HepG2 (cell line): Measurements from ENCODE around the gene LCN1. TPM values are rescaled to one million over a fixed set of nuclear protein-coding genes. Genes with fewer than 3 reads are reported as not detected.
A peak's percentile ranks its signal among the peaks of the same experiment; 100 is the strongest.

Experiments used
- CEBPG ChIP-seq: IDR thresholded peaks from 2 replicates; pipeline ENCODE4 v1.6.1; 2016
- GTF3A ChIP-seq: sonication (generic); formaldehyde crosslinking; conservative IDR thresholded peaks from 2 replicates; pipeline ENCODE4 v1.4.0; 2020; ENCODE audit warnings: mild to moderate bottlenecking, missing genetic modification reagents
- NR2F6 ChIP-seq, 2 experiments: IDR thresholded peaks; 2 replicates each; pipeline ENCODE4 v1.6.1; 2016; ENCODE audit warnings: antibody characterized with exemption in 1 of 2, mild to moderate bottlenecking in 1 of 2
- RARA ChIP-seq: IDR thresholded peaks from 2 replicates; pipeline ENCODE4 v1.6.1; 2016; ENCODE audit warnings: missing genetic modification reagents, missing compliant biosample characterization
- RBFOX2 ChIP-seq: fragments of 200-400 bp; formaldehyde crosslinking; IDR thresholded peaks from 2 replicates; pipeline ENCODE4 v1.6.1; 2017; ENCODE audit warnings: low read depth, mild to moderate bottlenecking, low read length
- SMAD1 ChIP-seq: sonication (generic); formaldehyde crosslinking; IDR thresholded peaks from 2 replicates; pipeline ENCODE4 v1.4.0; 2020; ENCODE audit warnings: missing genetic modification reagents, low read depth, mild to moderate bottlenecking, borderline replicate concordance
- TAF15 ChIP-seq: fragments of 200-400 bp; formaldehyde crosslinking; IDR thresholded peaks from one replicate; pipeline ENCODE4 v1.6.1; 2018; ENCODE audit warnings: mild to moderate bottlenecking, low read depth, low read length; ENCODE audit not compliant: poor library complexity, severe bottlenecking
- TP53 ChIP-seq: sonication (generic); formaldehyde crosslinking; conservative IDR thresholded peaks from 2 replicates; pipeline ENCODE4 v1.4.0; 2020; ENCODE audit warnings: missing genetic modification reagents
- ZBTB38 ChIP-seq: sonication (generic); formaldehyde crosslinking; IDR thresholded peaks from 2 replicates; pipeline ENCODE4 v1.5.1; 2020; ENCODE audit warnings: mild to moderate bottlenecking, missing genetic modification reagents
- ZFP37 ChIP-seq: sonication (generic); formaldehyde crosslinking; IDR thresholded peaks from 2 replicates; pipeline ENCODE4 v1.4.0; 2020; ENCODE audit warnings: missing genetic modification reagents, borderline replicate concordance
- ZMAT3 ChIP-seq: sonication (generic); formaldehyde crosslinking; conservative IDR thresholded peaks from 2 replicates; pipeline ENCODE4 v1.7.0; 2021; ENCODE audit warnings: missing genetic modification reagents
- ZNF121 ChIP-seq: sonication (generic); formaldehyde crosslinking; IDR thresholded peaks from 2 replicates; pipeline ENCODE4 v1.5.0; 2020; ENCODE audit warnings: mild to moderate bottlenecking, missing genetic modification reagents
- ZNF292 ChIP-seq: sonication (generic); formaldehyde crosslinking; IDR thresholded peaks from 2 replicates; pipeline ENCODE4 v1.8.1; 2022; ENCODE audit warnings: mild to moderate bottlenecking, low read depth, missing genetic modification reagents, borderline replicate concordance
- ZNF33A ChIP-seq: sonication (generic); formaldehyde crosslinking; IDR thresholded peaks from 2 replicates; pipeline ENCODE4 v1.5.1; 2020; ENCODE audit warnings: missing genetic modification reagents, mild to moderate bottlenecking, moderate library complexity, borderline replicate concordance
- ZNF782 ChIP-seq: sonication (generic); formaldehyde crosslinking; IDR thresholded peaks from 2 replicates; pipeline ENCODE4 v1.4.0; 2020; ENCODE audit warnings: missing genetic modification reagents, mild to moderate bottlenecking, borderline replicate concordance
- ZNF792 ChIP-seq: IDR thresholded peaks from 2 replicates; pipeline ENCODE4 v1.6.1; 2016
- ZNF839 ChIP-seq: sonication (generic); formaldehyde crosslinking; IDR thresholded peaks from 2 replicates; pipeline ENCODE4 v1.4.0; 2020; ENCODE audit warnings: missing genetic modification reagents, mild to moderate bottlenecking, borderline replicate concordance
- ZNF891 ChIP-seq: sonication (generic); formaldehyde crosslinking; IDR thresholded peaks from 2 replicates; pipeline ENCODE4 v1.5.0; 2020; ENCODE audit warnings: mild to moderate bottlenecking, missing genetic modification reagents
- polyA plus RNA-seq, 8 experiments: library from polyadenylated mRNA; depleted of rRNA in 3 of 8; stranded (reverse) in 7 of 8; unstranded in 1 of 8; fragments of >200 nt; fragmentation: Illumina TruSeq in 4 of 8; extraction: Trizol in 4 of 8; gene quantifications; 2 replicates each; pipeline versions ENCODE4 v1.2.1 to v1.2.3, GENCODE V29; 2011 to 2016; ENCODE audit warnings: low read depth in 4 of 8, missing spikeins in 1 of 8, mixed read lengths in 1 of 8; ENCODE audit not compliant: insufficient read depth in 1 of 8
- total RNA-seq, 5 experiments: library from RNA; depleted of rRNA; stranded (reverse); fragments of >200 nt; fragmentation: Illumina TruSeq; extraction: Trizol; gene quantifications; 2 replicates each; pipeline ENCODE4 v1.2.3, GENCODE V29; 2016; ENCODE audit warnings: low read depth in 1 of 5
- TF ChIP-seq, protein P1 (sequence below): sonication (generic); formaldehyde crosslinking; IDR thresholded peaks from 2 replicates; pipeline ENCODE4 v1.4.0; 2020; ENCODE audit warnings: missing genetic modification reagents
- TF ChIP-seq, protein P2 (sequence below), 2 experiments: fragments of 450-650 bp in 1 of 2; sonication (generic) in 1 of 2; formaldehyde crosslinking; IDR thresholded peaks; 2 replicates each; pipeline versions ENCODE4 v1.5.0 to v1.8.0; 2020 to 2022; ENCODE audit warnings: mild to moderate bottlenecking in 1 of 2, missing genetic modification reagents in 1 of 2
- TF ChIP-seq, protein P3 (sequence below): sonication (generic); formaldehyde crosslinking; IDR thresholded peaks from 2 replicates; pipeline ENCODE4 v1.8.0; 2022; ENCODE audit warnings: mild to moderate bottlenecking, missing genetic modification reagents, moderate library complexity
- TF ChIP-seq, protein P4 (sequence below): sonication (generic); formaldehyde crosslinking; IDR thresholded peaks from 2 replicates; pipeline ENCODE4 v1.4.0; 2020; ENCODE audit warnings: missing genetic modification reagents
- TF ChIP-seq, protein P5 (sequence below): IDR thresholded peaks from 2 replicates; pipeline ENCODE4 v1.6.1; 2018; ENCODE audit warnings: missing genetic modification reagents, mild to moderate bottlenecking, missing compliant biosample characterization

The LCN1 gene
- total and polyA plus RNA-seq, 2 of the 13 experiments (the other 11 are each of a cell fraction or from before 2014, with no cell fraction given) = not detected

DNA sequence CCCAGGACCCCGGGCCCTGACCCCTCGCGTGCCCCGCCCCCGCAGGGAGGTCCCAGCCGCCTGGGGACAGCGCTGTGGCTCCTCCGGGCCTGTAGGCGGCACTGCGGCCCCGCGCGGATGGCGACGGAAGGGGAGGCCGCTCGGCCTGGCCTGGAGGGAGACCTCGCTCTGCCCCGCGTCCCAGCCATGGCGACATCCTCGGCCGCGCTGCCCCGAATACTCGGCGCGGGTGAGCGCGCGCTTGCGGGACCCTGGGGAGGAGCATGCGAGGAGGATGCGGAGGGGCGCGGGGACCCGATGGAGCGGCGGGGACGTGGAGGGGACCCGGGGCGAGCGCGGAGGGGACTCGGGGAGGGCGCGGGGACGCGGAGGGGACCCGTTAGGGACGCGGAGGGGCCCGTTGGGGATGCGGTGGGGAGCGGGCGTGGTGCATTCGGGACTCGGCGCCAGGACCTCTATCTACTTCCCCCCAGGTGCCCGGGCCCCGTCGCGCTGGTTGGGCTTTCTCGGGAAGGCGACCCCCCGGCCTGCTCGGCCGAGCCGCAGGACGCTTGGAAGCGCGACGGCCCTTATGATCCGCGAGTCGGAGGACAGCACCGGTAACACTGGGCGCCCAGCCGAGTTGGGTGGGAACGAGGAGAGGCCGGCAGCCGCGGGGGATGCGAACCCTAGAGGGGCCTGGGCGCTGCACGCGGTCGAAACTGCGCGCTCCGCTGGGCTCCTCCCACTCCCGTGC, 20.5 kb upstream of the LCN1 start, which contains the start of gene MRPS2 (continued):
- TF ChIP-seq, protein P1, sequence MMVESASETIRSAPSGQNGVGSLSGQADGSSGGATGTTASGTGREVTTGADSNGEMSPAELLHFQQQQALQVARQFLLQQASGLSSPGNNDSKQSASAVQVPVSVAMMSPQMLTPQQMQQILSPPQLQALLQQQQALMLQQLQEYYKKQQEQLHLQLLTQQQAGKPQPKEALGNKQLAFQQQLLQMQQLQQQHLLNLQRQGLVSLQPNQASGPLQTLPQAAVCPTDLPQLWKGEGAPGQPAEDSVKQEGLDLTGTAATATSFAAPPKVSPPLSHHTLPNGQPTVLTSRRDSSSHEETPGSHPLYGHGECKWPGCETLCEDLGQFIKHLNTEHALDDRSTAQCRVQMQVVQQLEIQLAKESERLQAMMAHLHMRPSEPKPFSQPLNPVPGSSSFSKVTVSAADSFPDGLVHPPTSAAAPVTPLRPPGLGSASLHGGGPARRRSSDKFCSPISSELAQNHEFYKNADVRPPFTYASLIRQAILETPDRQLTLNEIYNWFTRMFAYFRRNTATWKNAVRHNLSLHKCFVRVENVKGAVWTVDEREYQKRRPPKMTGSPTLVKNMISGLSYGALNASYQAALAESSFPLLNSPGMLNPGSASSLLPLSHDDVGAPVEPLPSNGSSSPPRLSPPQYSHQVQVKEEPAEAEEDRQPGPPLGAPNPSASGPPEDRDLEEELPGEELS (CRISPR knock-in tag) = peak; percentile 52; the same call in 1 of the 2 replicates
- TF ChIP-seq TAF15 = no peak
- 0 out of 2 replicates have a peak, but pooled peaks have one; percentile 41 for TF ChIP-seq ZNF33A
- no peak for TF ChIP-seq ZFP37
- no peak for TF ChIP-seq ZNF121 (CRISPR knock-in tag)
- TF ChIP-seq ZNF839 (CRISPR knock-in tag) = no peak
- TF ChIP-seq CEBPG (CRISPR knock-in tag) = 0 out of 2 replicates have a peak, but pooled peaks have one; percentile 13
- TF ChIP-seq GTF3A (CRISPR knock-in tag) = 0 out of 2 replicates have a peak, but pooled peaks have one; percentile 21
- TF ChIP-seq RARA = peak; percentile 64
- peak; percentile 93 for TF ChIP-seq ZNF891 (CRISPR knock-in tag)
- TF ChIP-seq ZNF792 = peak; percentile 77; the same call in 1 of the 2 replicates
- TF ChIP-seq ZMAT3 (CRISPR knock-in tag) = peak; percentile 77; the same call in 1 of the 2 replicates
- TF ChIP-seq RBFOX2 = peak; percentile 94
- TF ChIP-seq, protein P2, sequence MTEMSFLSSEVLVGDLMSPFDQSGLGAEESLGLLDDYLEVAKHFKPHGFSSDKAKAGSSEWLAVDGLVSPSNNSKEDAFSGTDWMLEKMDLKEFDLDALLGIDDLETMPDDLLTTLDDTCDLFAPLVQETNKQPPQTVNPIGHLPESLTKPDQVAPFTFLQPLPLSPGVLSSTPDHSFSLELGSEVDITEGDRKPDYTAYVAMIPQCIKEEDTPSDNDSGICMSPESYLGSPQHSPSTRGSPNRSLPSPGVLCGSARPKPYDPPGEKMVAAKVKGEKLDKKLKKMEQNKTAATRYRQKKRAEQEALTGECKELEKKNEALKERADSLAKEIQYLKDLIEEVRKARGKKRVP (CRISPR knock-in tag; IDR thresholded peaks at IDR 0.05) = peak in 1 of 2 experiments; percentile 69; a peak in 2 of 4 replicates
- no peak for TF ChIP-seq SMAD1
- TF ChIP-seq, protein P3, sequence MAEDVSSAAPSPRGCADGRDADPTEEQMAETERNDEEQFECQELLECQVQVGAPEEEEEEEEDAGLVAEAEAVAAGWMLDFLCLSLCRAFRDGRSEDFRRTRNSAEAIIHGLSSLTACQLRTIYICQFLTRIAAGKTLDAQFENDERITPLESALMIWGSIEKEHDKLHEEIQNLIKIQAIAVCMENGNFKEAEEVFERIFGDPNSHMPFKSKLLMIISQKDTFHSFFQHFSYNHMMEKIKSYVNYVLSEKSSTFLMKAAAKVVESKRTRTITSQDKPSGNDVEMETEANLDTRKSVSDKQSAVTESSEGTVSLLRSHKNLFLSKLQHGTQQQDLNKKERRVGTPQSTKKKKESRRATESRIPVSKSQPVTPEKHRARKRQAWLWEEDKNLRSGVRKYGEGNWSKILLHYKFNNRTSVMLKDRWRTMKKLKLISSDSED = 0 out of 2 replicates have a peak, but pooled peaks have one; percentile 67
- TF ChIP-seq TP53 (CRISPR knock-in tag) = no peak
- no peak for TF ChIP-seq ZNF292
- TF ChIP-seq, protein P4, sequence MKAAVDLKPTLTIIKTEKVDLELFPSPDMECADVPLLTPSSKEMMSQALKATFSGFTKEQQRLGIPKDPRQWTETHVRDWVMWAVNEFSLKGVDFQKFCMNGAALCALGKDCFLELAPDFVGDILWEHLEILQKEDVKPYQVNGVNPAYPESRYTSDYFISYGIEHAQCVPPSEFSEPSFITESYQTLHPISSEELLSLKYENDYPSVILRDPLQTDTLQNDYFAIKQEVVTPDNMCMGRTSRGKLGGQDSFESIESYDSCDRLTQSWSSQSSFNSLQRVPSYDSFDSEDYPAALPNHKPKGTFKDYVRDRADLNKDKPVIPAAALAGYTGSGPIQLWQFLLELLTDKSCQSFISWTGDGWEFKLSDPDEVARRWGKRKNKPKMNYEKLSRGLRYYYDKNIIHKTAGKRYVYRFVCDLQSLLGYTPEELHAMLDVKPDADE = peak; percentile 81; the same call in 1 of the 2 replicates
- TF ChIP-seq ZNF782 (CRISPR knock-in tag) = no peak; the same call in 1 of the 2 replicates
- TF ChIP-seq, protein P5, sequence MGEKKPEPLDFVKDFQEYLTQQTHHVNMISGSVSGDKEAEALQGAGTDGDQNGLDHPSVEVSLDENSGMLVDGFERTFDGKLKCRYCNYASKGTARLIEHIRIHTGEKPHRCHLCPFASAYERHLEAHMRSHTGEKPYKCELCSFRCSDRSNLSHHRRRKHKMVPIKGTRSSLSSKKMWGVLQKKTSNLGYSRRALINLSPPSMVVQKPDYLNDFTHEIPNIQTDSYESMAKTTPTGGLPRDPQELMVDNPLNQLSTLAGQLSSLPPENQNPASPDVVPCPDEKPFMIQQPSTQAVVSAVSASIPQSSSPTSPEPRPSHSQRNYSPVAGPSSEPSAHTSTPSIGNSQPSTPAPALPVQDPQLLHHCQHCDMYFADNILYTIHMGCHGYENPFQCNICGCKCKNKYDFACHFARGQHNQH (CRISPR knock-in tag) = peak; percentile 75; the same call in 1 of the 2 replicates
- TF ChIP-seq NR2F6 (IDR thresholded peaks at IDR 0.05) = no peak; the same call in 1 of the 2 replicates
- peak; percentile 86 for TF ChIP-seq NR2F6 (CRISPR knock-in tag; IDR thresholded peaks at IDR 0.05)
- peak; percentile 86 for TF ChIP-seq ZBTB38 (CRISPR knock-in tag)
